Hematopoietic multipotent progenitor cell treated with erythropoietin and hydrocortisone succinate and interleukin-3 and kit ligand, for 6 days (in vitro differentiated cells): ENCODE results near the gene TRAPPC3L.

Experiments
- DNase-seq: peaks from one replicate; pipeline ENCODE4 v3.0.0-alpha.2; 2015

The TRAPPC3L gene

GRCh38 chr6:116461932-116462885 is 83.3 kb downstream of the TRAPPC3L start:
- peak; percentile 75 for DNase-seq

GRCh38 chr6:116461331-116461931 is 84.1 kb downstream of the TRAPPC3L start, which contains the start of gene CALHM6:
Gene CALHM6 (plus strand): TSS chr6:116461375. CDS start chr6:116461930, 555 bp downstream.
- no peak for DNase-seq

- DNase-seq, result no peak
These were observed 85.6 kb downstream of the TRAPPC3L start for GRCh38 chr6:116459927-116460326.

- DNase-seq, result no peak
These were observed 87.2 kb downstream of the TRAPPC3L start for GRCh38 chr6:116458264-116458663.

GRCh38 chr6:116456927-116457326 is 88.6 kb downstream of the TRAPPC3L start:
- no peak for DNase-seq

- DNase-seq, result no peak
These were observed 89.4 kb downstream of the TRAPPC3L start for GRCh38 chr6:116456106-116456505.

GRCh38 chr6:116452531-116452930 is 93.0 kb downstream of the TRAPPC3L start:
- no peak for DNase-seq

GRCh38 chr6:116451916-116452315 is 93.6 kb downstream of the TRAPPC3L start:
- no peak for DNase-seq

GRCh38 chr6:116450769-116451740 is 94.4 kb downstream of the TRAPPC3L start:
- DNase-seq, result peak; percentile 74

GRCh38 chr6:116450185-116450710 is 95.2 kb downstream of the TRAPPC3L start:
- DNase-seq, result no peak

- DNase-seq, result no peak
These were observed 95.9 kb downstream of the TRAPPC3L start for GRCh38 chr6:116449565-116449964.

- DNase-seq, result peak; percentile 72
These were observed 97.9 kb downstream of the TRAPPC3L start for GRCh38 chr6:116447496-116448011.

- no peak for DNase-seq
These were observed 98.4 kb downstream of the TRAPPC3L start for GRCh38 chr6:116447052-116447451.

GRCh38 chr6:116446399-116446798 is 99.1 kb downstream of the TRAPPC3L start:
- DNase-seq, result peak; percentile 58

- DNase-seq, result no peak
These were observed 100.4 kb downstream of the TRAPPC3L start for GRCh38 chr6:116445102-116445501.
